ENCODE measurements around the gene GJA9.
"Not testable (repeated sequence)": the region's sequence is repeated elsewhere in the genome, so short reads cannot be mapped to it uniquely, and the experiment has no call there.

Gene GJA9

DNA sequence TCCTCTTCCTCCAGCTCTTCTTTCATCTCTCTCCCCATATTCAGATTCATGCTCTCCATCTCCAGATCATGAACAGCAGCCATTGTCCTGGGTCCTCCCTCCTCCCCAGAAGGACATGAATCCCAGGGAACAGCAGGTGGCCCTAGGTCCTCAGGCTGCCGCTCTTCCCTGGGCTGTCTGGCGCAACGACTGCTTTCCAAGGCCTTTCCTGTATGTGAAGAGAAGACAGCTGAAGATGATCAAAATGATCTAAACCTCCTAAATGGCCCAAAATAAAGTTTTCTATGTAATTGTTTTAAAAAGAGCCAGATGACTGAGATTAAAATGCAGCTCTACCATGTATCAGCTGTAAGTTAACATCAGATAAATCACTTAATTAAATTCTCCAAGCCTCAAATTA, 37.7 kb upstream of the GJA9 start:
- Mint-ChIP-seq H3K9me3 (no peaks in the 10 kb centered on the region), H3K27me3 (ENCODE audit: low read depth, poor library complexity) (peaks cover 5% of the 10 kb centered on the region), H3K36me3 (ENCODE audit: low read depth) (no peaks in the 10 kb centered on the region), H3K4me3 (no peak overlapping the region), H3K27ac (no peak overlapping the region), H3K4me1 (no peaks in the 10 kb centered on the region)
- DNase-seq = no peak
- TF ChIP-seq, protein P1, sequence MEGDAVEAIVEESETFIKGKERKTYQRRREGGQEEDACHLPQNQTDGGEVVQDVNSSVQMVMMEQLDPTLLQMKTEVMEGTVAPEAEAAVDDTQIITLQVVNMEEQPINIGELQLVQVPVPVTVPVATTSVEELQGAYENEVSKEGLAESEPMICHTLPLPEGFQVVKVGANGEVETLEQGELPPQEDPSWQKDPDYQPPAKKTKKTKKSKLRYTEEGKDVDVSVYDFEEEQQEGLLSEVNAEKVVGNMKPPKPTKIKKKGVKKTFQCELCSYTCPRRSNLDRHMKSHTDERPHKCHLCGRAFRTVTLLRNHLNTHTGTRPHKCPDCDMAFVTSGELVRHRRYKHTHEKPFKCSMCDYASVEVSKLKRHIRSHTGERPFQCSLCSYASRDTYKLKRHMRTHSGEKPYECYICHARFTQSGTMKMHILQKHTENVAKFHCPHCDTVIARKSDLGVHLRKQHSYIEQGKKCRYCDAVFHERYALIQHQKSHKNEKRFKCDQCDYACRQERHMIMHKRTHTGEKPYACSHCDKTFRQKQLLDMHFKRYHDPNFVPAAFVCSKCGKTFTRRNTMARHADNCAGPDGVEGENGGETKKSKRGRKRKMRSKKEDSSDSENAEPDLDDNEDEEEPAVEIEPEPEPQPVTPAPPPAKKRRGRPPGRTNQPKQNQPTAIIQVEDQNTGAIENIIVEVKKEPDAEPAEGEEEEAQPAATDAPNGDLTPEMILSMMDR (IDR thresholded peaks at IDR 0.05) = no peak

GRCh38 chr1:38918568-38918967, 37.2 kb upstream of the GJA9 start:
- Mint-ChIP-seq H3K36me3 (ENCODE audit: low read depth) (no peaks in the 10 kb centered on the region), H3K4me1 (no peaks in the 10 kb centered on the region), H3K9me3 (no peaks in the 10 kb centered on the region), H3K27ac (no peak overlapping the region), H3K4me3 (no peak overlapping the region), H3K27me3 (ENCODE audit: low read depth, poor library complexity) (peaks cover 3% of the 10 kb centered on the region)
- TF ChIP-seq, protein P1 (IDR thresholded peaks at IDR 0.05) = no peak
- no peak for DNase-seq

DNA sequence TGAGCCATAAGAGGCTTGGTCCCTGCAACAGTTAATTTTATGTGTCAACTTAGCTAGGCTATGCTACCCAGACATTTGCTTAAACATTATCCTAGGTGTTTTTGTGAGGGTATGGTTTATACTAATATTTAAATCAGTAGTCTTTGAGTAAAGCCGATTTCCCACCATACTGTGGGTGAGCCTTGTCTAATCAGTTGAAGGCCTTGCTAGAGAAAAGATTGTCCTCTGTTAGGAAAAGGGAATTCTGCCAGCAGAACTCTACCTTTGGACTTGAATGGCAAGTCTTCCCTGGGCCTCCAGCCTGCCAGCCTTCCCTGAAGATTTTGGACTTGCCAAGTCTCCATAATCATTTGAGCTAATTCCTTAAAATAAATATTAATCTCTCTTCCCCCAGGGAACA, 36.4 kb upstream of the GJA9 start:
- Mint-ChIP-seq H3K36me3 (ENCODE audit: low read depth) (no peaks in the 10 kb centered on the region), H3K27ac (no peak overlapping the region), H3K9me3 (no peaks in the 10 kb centered on the region), H3K27me3 (ENCODE audit: low read depth, poor library complexity) (peaks cover 2% of the 10 kb centered on the region), H3K4me1 (no peaks in the 10 kb centered on the region), H3K4me3 (no peak overlapping the region)
- TF ChIP-seq, protein P1 (IDR thresholded peaks at IDR 0.05) = no peak
- DNase-seq = no peak

DNA sequence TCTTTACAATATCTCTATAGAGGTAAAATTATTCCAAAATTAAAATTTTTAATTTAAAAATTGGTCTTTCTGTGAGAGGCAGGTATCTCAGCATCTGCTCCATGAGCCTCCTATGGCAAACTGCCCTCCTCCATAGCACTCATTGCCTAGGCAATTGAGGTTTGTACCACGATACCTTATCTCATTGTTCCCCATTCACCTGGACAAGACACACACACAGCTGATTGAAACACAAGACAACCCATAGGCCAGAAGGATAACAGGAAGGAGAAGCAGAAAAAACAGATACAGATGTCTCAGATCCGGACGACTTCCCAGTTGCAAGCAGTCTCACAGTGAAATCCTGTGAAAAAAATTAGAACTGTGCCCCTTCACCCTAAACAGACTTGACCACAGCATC, 36.0 kb upstream of the GJA9 start:
- H3K36me3 Mint-ChIP-seq (ENCODE audit: low read depth) = no peaks in the 10 kb centered on the region
- no peak for DNase-seq
- no peaks in the 10 kb centered on the region for H3K4me1 Mint-ChIP-seq
- no peak overlapping the region for H3K4me3 Mint-ChIP-seq
- peaks cover 2% of the 10 kb centered on the region for H3K27me3 Mint-ChIP-seq (ENCODE audit: low read depth, poor library complexity)
- no peaks in the 10 kb centered on the region for H3K9me3 Mint-ChIP-seq
- TF ChIP-seq, protein P1 (IDR thresholded peaks at IDR 0.05) = no peak
- H3K27ac Mint-ChIP-seq = no peak overlapping the region

- no peak for DNase-seq
- H3K4me3 Mint-ChIP-seq = no peak overlapping the region
Observed at GRCh38 chr1:38915352-38915948, 34.1 kb upstream of the GJA9 start.

GRCh38 chr1:38914908-38915307, 33.5 kb upstream of the GJA9 start:
- H3K27me3 Mint-ChIP-seq (ENCODE audit: low read depth, poor library complexity); H3K4me3 Mint-ChIP-seq; H3K27ac Mint-ChIP-seq; H3K9me3 Mint-ChIP-seq; H3K36me3 Mint-ChIP-seq (ENCODE audit: low read depth); H3K4me1 Mint-ChIP-seq; DNase-seq: not testable (repeated sequence)

More at GRCh38 chr1:38915352-38915948, 34.1 kb upstream of the GJA9 start:
- no peaks in the 10 kb centered on the region for H3K9me3 Mint-ChIP-seq
- no peaks in the 10 kb centered on the region for H3K36me3 Mint-ChIP-seq (ENCODE audit: low read depth)
- peaks cover 2% of the 10 kb centered on the region for H3K27me3 Mint-ChIP-seq (ENCODE audit: low read depth, poor library complexity)
- no peak overlapping the region for H3K27ac Mint-ChIP-seq
- TF ChIP-seq, protein P1 (IDR thresholded peaks at IDR 0.05) = no peak
- no peaks in the 10 kb centered on the region for H3K4me1 Mint-ChIP-seq
